Ovary (tissue), 9 donors: Measurements from ENCODE around the gene SRCIN1. TPM values are rescaled to one million over a fixed set of nuclear protein-coding genes. Genes with fewer than 3 reads are reported as not detected.

Source experiments
- DNase-seq, 5 donors: peaks; one replicate each; pipeline ENCODE4 v3.0.0-alpha.2; 2019 to 2020
- H3K27ac ChIP-seq, 2 donors: fragments of 200-600 bp; one replicate each; pipeline versions ENCODE4 v1.5.1 to v1.8.0; 2019 to 2022
- H3K27me3 ChIP-seq: fragments of 200-600 bp; one replicate; pipeline ENCODE4 v1.8.0; 2022
- H3K36me3 ChIP-seq: fragments of 200-600 bp; sonication (generic); one replicate; pipeline ENCODE4 v1.5.1; 2019
- H3K4me1 ChIP-seq: one replicate; pipeline ENCODE4 v1.8.1; 2013; ENCODE audit warnings: mild to moderate bottlenecking, moderate library complexity; ENCODE audit not compliant: insufficient read depth
- H3K4me3 ChIP-seq: fragments of 200-600 bp; sonication (generic); one replicate; pipeline ENCODE4 v1.5.1; 2017
- H3K9me3 ChIP-seq, 2 donors: fragments of 200-600 bp in 1 of 2; sonication (generic) in 1 of 2; one replicate each; pipeline versions ENCODE4 v1.5.1 to v1.8.1; 2013 to 2019; ENCODE audit warnings: mild to moderate bottlenecking in 1 of 2, moderate library complexity in 1 of 2
- EP300 ChIP-seq: sonication (generic); formaldehyde crosslinking; IDR thresholded peaks from one replicate; pipeline ENCODE4 v1.6.1; 2017; ENCODE audit warnings: antibody characterized with exemption
- POLR2A ChIP-seq: fragments of 450-650 bp; IDR thresholded peaks from one replicate; pipeline ENCODE4 v1.6.1; 2017; ENCODE audit warnings: antibody characterized with exemption, mild to moderate bottlenecking, moderate library complexity
- WGBS, 3 donors: extraction: QIAGEN DNeasy Blood & Tissue Kit in 1 of 3; methylation state at CpG; one replicate each; pipeline versions ENCODE4 v1.1.5 to v1.1.7; 2013 to 2017; 5-methylcytosine and 5-hydroxymethylcytosine counted together
- intact Hi-C, 4 donors: fragments of 100-400 bp; cut with DNase I; formaldehyde crosslinking; loops; one replicate each; pipeline versions ENCODE4 v1.11.0 to v1.15.1; 2022 to 2023
- polyA plus RNA-seq, 2 donors: library from polyadenylated mRNA; stranded (reverse); fragments of 200-250 nt in 1 of 2; fragments of 350-450 nt in 1 of 2; fragmentation: Illumina TruSeq in 1 of 2; extraction: RNeasy Lipid Tissue Mini Kit (QIAGEN cat#74804) in 1 of 2; gene quantifications; one replicate each; pipeline ENCODE4 v1.2.3, GENCODE V29; 2013 to 2014
- total RNA-seq, 7 donors: library from RNA; depleted of rRNA in 2 of 7; stranded (reverse); fragments of >200 nt in 2 of 7; fragmentation: NEBNext Ultra II Directional in 3 of 7; extraction: Animal tissue kit (Norgen Biotek cat#: 25700) in 3 of 7; gene quantifications; one replicate each; pipeline versions ENCODE4 v1.1.0 to v1.2.4, GENCODE V29; 2016 to 2023
- TF ChIP-seq, protein P1 (sequence below), 3 donors: fragments of 450-650 bp in 2 of 3; fragments of 200-600 bp in 1 of 3; IDR thresholded peaks; one replicate each; pipeline versions ENCODE4 v1.5.1 to v1.8.0; 2016 to 2022; ENCODE audit warnings: antibody characterized with exemption in 3 of 3, mild to moderate bottlenecking in 1 of 3
- donor health status: DM: no; HTN: no; CAD: no; lungs with moderate emphysema.
- donor health status: DM: no; HTN: no; CAD: no.
- donor health status: Bipolar disorder and iron deficiency.
- donor health status: DM: yes; HTN: yes; CAD: no.
- donor health status: DM: no; HTN: no; CAD: no.
- donor health status: DM: yes; HTN: yes; CAD: no.

Gene SRCIN1
- total and polyA plus RNA-seq, 9 donors: 0.18 to 3.0 (median 1.0) TPM

DNA sequence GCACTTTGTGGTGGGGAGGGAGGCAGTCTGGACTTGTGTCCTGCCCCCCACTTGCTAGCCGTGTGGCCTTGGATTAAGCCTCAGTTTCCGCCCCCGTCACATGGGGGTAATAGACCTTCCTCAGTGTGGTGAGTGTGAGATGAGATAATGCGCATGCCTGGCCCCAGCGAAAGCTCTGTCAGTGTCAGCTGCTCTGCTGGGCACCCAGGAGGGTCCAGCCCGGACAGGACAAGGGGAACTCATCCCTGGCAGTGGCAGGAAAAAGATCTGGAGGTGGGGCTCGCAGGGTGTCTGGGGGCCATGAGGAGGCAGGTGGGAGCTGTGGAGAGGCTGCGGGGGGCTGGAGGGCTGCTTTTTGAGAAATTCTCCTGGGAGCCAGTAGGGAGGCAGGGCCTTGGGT lies 63.5 kb downstream of the SRCIN1 start:
- no peaks in the 10 kb centered on the region for H3K27me3 ChIP-seq

DNA sequence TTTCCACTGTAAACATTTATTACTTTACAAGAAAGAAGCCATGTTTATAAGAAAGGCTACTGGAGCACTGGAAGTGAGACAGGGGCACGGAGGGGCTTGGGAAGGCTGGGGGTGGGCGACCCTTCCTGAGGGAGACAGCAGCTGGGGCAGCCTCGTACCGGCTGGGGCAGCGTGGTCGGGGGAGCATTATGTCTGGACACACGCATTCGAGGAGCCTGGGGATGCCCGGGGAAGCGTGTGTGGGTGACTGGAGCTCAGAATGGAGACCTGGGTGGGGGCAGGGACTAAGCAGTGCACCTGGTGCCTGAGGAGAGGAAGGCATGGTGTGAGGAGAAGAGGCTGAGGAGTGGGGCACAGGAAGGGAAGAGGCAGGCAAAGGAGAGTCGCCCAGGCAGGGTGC lies 64.5 kb downstream of the SRCIN1 start:
- Histone ChIP-seq H3K36me3 (no peaks in the 10 kb centered on the region), H3K27me3 (no peaks in the 10 kb centered on the region), H3K27ac (no peak overlapping the region), H3K9me3 (no peaks in the 10 kb centered on the region), H3K4me3 (no peak overlapping the region), H3K4me1 (no peaks in the 10 kb centered on the region)
- WGBS, 3 donors: 65 to 76% (median 70%) methylated on average over 11 of the region's 11 CpGs
- no peak for DNase-seq
- intact Hi-C loops: no loop called here
- TF ChIP-seq, protein P1, sequence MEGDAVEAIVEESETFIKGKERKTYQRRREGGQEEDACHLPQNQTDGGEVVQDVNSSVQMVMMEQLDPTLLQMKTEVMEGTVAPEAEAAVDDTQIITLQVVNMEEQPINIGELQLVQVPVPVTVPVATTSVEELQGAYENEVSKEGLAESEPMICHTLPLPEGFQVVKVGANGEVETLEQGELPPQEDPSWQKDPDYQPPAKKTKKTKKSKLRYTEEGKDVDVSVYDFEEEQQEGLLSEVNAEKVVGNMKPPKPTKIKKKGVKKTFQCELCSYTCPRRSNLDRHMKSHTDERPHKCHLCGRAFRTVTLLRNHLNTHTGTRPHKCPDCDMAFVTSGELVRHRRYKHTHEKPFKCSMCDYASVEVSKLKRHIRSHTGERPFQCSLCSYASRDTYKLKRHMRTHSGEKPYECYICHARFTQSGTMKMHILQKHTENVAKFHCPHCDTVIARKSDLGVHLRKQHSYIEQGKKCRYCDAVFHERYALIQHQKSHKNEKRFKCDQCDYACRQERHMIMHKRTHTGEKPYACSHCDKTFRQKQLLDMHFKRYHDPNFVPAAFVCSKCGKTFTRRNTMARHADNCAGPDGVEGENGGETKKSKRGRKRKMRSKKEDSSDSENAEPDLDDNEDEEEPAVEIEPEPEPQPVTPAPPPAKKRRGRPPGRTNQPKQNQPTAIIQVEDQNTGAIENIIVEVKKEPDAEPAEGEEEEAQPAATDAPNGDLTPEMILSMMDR (IDR thresholded peaks at IDR 0.05): no peak

More for the DNA sequence above, 63.5 kb downstream of the SRCIN1 start:
- no peaks in the 10 kb centered on the region for H3K36me3 ChIP-seq
- no peak for TF ChIP-seq POLR2A
- TF ChIP-seq EP300: no peak
- TF ChIP-seq, protein P1 (IDR thresholded peaks at IDR 0.05): no peak
- no peak overlapping the region for H3K4me3 ChIP-seq
- no peaks in the 10 kb centered on the region for H3K4me1 ChIP-seq
- no peaks in the 10 kb centered on the region for H3K9me3 ChIP-seq
- no peak for DNase-seq
- H3K27ac ChIP-seq: no peak overlapping the region
- WGBS, 3 donors: 68 to 81% (median 72%) methylated on average over 8 of the region's 8 CpGs
- intact Hi-C loops: no loop called here

DNA sequence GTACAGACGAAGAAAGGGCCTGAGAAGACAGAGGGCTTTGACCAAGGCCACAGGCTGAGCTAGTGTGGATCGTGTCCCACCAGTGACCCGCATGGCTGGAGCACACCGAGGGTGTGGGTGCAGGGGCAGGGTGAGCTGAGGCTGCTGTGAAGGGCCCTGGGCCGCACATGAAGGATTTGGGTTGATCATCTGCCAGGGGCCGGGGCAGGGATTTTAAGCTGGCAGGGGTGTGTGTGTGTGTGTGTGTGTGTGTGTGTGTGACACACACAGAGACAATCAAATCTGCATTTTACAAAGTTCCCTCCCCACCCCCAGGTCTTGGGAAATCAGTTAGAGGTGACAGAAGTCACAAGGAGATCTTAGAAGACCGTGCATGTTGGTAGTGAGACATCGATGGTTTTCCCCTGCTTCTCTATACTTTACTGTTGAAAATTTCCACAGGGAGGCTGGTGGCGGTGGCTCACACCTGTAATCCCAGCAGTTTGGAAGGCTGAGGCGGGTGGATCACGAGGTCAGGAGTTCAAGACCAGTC lies 65.2 kb downstream of the SRCIN1 start:
- intact Hi-C loops: no loop called here
- H3K9me3 ChIP-seq: no peaks in the 10 kb centered on the region
- no peaks in the 10 kb centered on the region for H3K4me1 ChIP-seq
- 71 to 84% (median 78%) methylated on average over 10 to 11 of the region's 11 CpGs for WGBS, 3 donors
- no peaks in the 10 kb centered on the region for H3K27me3 ChIP-seq
- H3K27ac ChIP-seq: no peak overlapping the region
- no peaks in the 10 kb centered on the region for H3K36me3 ChIP-seq
- DNase-seq: no peak
- no peak overlapping the region for H3K4me3 ChIP-seq
- TF ChIP-seq, protein P1 (IDR thresholded peaks at IDR 0.05): no peak
- TF ChIP-seq POLR2A (no peak), EP300 (no peak)

DNA sequence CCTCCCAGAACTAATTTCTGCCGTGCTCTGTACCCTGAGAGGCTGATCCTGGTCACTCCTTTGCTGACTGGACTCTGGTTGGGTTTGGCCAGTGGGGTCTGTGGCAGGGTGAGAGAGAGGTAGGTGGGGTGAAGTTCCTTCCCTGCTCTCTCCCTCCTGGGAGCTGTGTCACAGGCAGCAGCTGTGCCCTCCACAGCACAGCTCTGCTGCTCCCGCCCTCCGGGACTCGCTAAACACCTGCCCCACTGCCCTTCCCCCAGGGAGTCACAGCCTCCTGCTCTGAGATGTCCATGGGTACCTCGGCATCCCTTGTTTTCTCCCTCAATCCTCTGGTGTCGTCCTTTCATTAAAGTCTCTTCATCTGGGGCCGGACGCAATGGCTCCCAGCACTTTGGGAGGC lies 66.4 kb downstream of the SRCIN1 start:
- Histone ChIP-seq H3K4me3 (no peak overlapping the region), H3K9me3 (no peaks in the 10 kb centered on the region), H3K27ac (no peak overlapping the region), H3K36me3 (no peaks in the 10 kb centered on the region), H3K27me3 (no peaks in the 10 kb centered on the region), H3K4me1 (no peaks in the 10 kb centered on the region)
- intact Hi-C loops: no loop called here
- no peak for DNase-seq
- WGBS, 3 donors: 75 to 90% (median 78%) methylated on average over 8 of the region's 8 CpGs
- TF ChIP-seq, protein P1 (IDR thresholded peaks at IDR 0.05): no peak
- TF ChIP-seq EP300 (no peak), POLR2A (no peak)
